ENCODE measurements around the gene DOCK2.
A peak's percentile ranks its signal among the peaks of the same experiment; 100 is the strongest.
"Not testable (repeated sequence)": the region's sequence is repeated elsewhere in the genome, so short reads cannot be mapped to it uniquely, and the experiment has no call there.

Gene DOCK2

DNA sequence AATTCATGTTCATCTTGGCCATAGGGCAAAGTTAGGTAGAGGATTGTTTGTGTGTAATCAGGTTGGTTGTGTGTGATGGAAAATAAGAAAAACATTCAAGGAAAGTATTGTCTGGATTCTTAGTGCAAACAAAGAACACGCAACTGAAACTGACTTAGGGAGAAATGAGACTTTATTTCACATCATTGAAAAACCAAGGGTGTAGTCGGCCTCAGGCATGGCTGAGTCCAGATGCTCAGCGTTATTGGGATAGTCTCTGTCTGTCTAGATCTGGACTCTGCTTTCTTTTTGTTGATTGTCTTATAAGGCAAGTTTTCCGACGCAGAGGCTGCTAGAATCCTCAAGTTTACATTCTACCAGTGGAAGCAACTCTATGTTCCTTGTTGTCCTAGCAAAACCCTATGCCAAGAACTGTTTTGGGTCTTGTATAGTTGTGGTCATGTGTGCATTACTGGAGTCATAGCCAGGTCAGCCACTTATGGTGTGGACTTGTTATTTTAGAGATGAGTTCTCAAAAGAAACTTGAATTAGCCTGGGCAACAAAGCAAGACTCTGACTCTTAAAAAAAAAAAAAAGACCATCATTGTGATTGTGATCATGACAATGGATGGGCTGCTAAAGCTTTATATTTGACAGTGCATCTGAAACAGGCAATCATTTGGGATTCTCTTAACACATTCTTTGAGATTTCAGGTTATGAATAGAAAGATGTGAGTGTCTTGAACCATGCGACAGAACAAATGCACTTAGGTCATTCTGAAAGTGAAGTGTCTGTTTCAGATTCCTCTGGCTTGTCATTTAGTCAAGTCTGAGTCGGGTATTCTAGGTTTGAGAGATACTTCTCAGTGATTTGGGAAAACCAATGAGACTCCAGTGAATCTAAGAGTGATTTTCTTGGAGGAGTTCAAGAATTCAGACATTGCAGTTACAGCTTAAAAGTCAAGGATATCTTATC lies 82.6 kb downstream of the DOCK2 start:
- TF ChIP-seq, protein P1, sequence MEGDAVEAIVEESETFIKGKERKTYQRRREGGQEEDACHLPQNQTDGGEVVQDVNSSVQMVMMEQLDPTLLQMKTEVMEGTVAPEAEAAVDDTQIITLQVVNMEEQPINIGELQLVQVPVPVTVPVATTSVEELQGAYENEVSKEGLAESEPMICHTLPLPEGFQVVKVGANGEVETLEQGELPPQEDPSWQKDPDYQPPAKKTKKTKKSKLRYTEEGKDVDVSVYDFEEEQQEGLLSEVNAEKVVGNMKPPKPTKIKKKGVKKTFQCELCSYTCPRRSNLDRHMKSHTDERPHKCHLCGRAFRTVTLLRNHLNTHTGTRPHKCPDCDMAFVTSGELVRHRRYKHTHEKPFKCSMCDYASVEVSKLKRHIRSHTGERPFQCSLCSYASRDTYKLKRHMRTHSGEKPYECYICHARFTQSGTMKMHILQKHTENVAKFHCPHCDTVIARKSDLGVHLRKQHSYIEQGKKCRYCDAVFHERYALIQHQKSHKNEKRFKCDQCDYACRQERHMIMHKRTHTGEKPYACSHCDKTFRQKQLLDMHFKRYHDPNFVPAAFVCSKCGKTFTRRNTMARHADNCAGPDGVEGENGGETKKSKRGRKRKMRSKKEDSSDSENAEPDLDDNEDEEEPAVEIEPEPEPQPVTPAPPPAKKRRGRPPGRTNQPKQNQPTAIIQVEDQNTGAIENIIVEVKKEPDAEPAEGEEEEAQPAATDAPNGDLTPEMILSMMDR (conservative IDR thresholded peaks at IDR 0.05) = no peak
- no peak for TF ChIP-seq ZFX (IDR thresholded peaks at IDR 0.05)
- no peak overlapping the region for H3K27ac ChIP-seq

DNA sequence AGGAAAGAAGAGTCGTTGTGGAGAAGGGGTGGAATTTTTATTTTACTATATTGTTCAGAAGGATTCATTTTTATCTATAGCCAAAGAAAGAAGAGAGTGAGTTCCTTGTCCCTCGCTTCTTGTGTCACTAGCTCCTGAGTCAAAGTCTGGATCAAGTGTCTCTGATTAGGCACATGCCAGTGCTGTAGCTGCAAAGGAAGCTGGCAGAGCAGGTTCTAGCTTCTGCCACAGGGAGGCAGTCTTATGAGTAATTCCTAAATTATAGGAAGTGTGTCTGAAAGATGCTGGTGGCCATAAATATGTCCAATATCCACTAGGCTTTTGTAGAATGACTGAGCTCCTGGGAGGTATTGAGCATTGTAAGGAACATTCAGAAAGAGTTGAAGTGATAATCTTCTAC lies 84.7 kb downstream of the DOCK2 start:
- no peak overlapping the region for H3K27ac ChIP-seq
- TF ChIP-seq ZFX (IDR thresholded peaks at IDR 0.05) = no peak
- TF ChIP-seq, protein P1 (conservative IDR thresholded peaks at IDR 0.05) = peak; percentile 20; the same call in 1 of the 2 replicates

DNA sequence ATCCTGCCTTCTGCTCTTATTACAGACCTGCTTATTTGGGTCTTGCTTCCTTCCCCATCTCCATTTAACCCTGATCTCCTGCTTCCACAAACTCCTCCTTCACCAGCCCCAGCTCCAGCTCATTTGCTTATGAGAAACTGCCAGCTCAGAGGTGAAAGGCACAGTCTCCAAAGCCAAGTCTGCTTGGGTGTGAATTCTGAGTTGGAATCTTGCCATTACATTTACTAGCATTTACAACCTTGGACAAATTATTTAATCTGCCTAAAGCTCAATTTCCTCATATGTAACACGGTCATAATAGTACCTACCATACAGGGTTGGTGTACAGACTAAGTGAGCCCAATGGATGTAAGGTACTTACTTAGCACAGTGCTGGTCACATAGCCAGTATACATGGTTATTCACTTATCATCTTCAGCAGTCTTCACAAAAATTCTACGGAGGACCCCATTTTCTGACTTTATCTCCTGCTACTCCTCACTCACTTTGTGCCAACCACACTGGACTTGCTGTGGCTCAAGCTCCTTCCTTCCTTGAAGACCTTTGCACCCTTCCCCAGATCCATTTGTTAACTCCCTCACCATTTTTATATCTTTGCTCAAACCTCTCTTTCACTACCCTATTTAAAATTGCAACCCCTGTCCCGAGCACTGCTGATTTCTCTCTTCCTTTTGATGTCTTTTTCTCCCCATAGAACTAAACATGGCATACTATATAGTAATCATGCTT lies 86.2 kb downstream of the DOCK2 start:
- H3K27ac ChIP-seq = no peak overlapping the region
- TF ChIP-seq, protein P1 (conservative IDR thresholded peaks at IDR 0.05) = no peak
- TF ChIP-seq ZFX (IDR thresholded peaks at IDR 0.05) = no peak

- no peak for TF ChIP-seq ZFX (IDR thresholded peaks at IDR 0.05)
- TF ChIP-seq, protein P1 (conservative IDR thresholded peaks at IDR 0.05) = no peak
Observed at GRCh38 chr5:169724303-169725087, 87.4 kb downstream of the DOCK2 start.

DNA sequence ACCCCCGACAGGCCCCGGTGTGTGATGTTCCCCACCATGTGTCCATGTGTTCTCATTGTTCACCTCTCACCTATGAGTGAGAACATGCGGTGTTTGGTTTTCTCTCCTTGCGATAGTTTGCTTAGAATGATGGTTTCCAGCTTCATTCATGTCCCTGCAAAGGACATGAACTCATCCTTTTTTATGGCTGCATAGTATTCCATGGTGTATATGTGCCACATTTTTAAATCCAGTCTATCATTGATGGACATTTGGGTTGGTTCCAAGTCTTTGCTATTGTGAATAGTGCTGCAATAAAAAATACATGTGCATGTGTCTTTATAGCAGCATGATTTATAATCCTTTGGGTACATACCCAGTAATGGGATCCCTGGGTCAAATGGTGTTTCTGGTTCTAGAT lies 88.6 kb downstream of the DOCK2 start:
- not testable (repeated sequence) for H3K27ac ChIP-seq

More at GRCh38 chr5:169724303-169725087, 87.4 kb downstream of the DOCK2 start:
- no peak overlapping the region for H3K27ac ChIP-seq

- no peak overlapping the region for H3K27ac ChIP-seq
- no peak for TF ChIP-seq ZFX (IDR thresholded peaks at IDR 0.05)
- TF ChIP-seq, protein P1 (conservative IDR thresholded peaks at IDR 0.05) = no peak
Observed at GRCh38 chr5:169728418-169728817, 91.3 kb downstream of the DOCK2 start.

DNA sequence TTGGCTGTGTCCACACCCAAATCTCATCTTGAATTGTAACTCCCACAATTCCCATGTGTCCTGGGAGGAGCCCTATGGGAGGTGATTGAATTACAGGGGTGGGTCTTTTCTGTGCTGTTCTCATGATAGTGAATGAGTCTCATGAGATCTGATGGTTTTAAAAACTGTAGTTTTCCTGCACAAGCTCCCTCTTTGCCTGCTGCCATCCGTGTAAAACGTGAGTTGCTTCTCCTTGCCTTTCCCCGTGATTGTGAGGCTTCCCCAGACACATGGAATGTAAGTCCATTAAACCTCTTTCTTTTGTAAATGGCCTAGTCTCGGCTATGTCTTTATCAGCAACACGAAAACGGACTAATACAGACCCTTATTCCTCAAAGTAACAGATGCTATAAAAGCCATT lies 94.1 kb downstream of the DOCK2 start:
- TF ChIP-seq ZFX (IDR thresholded peaks at IDR 0.05) = no peak
- TF ChIP-seq, protein P1 (conservative IDR thresholded peaks at IDR 0.05) = no peak
- H3K27ac ChIP-seq = no peak overlapping the region
